K562 (cell line): Measurements from ENCODE around the gene NTSR1. TPM values are rescaled to one million over a fixed set of nuclear protein-coding genes. Genes with fewer than 3 reads are reported as not detected.

Experiments
- BRCA1 ChIP-seq, 2 experiments: fragments of 450-650 bp in 1 of 2; sonication (generic) in 1 of 2; formaldehyde crosslinking in 1 of 2; IDR thresholded peaks; 2 replicates each; pipeline versions ENCODE4 v1.5.0 to v1.6.1; 2017 to 2020; ENCODE audit warnings: mild to moderate bottlenecking in 1 of 2, missing genetic modification reagents in 1 of 2
- CCAR2 ChIP-seq: fragments of 200-400 bp; formaldehyde crosslinking; IDR thresholded peaks from 2 replicates; pipeline ENCODE4 v1.6.1; 2017; ENCODE audit warnings: mild to moderate bottlenecking, low read depth, low read length
- CEBPZ ChIP-seq: fragments of 150-350 bp; IDR thresholded peaks from 2 replicates; pipeline ENCODE4 v1.6.1; 2014; ENCODE audit warnings: low read depth, mild to moderate bottlenecking, low read length, borderline replicate concordance
- MYNN ChIP-seq, 2 experiments: sonication (generic); formaldehyde crosslinking in 1 of 2; IDR thresholded peaks; 2 replicates each; pipeline versions ENCODE4 v1.5.0 to v1.6.1; 2016 to 2020; ENCODE audit warnings: antibody characterized with exemption in 1 of 2, missing genetic modification reagents in 1 of 2
- NR2C2 ChIP-seq, 2 experiments: fragments of 200-800 bp in 1 of 2; sonication (Bioruptor generic) in 1 of 2; sonication (generic) in 1 of 2; formaldehyde crosslinking in 1 of 2; IDR thresholded peaks; 2 replicates each; pipeline versions ENCODE4 v1.6.1 to v1.8.0; 2016 to 2022; ENCODE audit warnings: mild to moderate bottlenecking in 1 of 2, missing compliant biosample characterization in 1 of 2, missing genetic modification characterization in 1 of 2, missing genetic modification reagents in 1 of 2
- RBM25 ChIP-seq: fragments of 200-400 bp; formaldehyde crosslinking; IDR thresholded peaks from 2 replicates; pipeline ENCODE4 v1.6.1; 2018; ENCODE audit warnings: low read length, low read depth, moderate library complexity; ENCODE audit not compliant: severe bottlenecking
- REST ChIP-seq, 2 experiments: fragments of 450-650 bp; formaldehyde crosslinking in 1 of 2; IDR thresholded peaks; 2 replicates each; pipeline versions ENCODE4 v1.4.0 to v1.6.1; 2014 to 2020; ENCODE audit warnings: mild to moderate bottlenecking in 2 of 2, borderline replicate concordance in 1 of 2, low read depth in 1 of 2
- TAL1 ChIP-seq: fragments of 450-650 bp; IDR thresholded peaks from 2 replicates; pipeline ENCODE4 v1.6.1; 2016; ENCODE audit warnings: mild to moderate bottlenecking
- TCF15 ChIP-seq: fragments of 250-450 bp; sonication (Bioruptor Pico); IDR thresholded peaks from 2 replicates; pipeline ENCODE4 v1.8.0; 2022; ENCODE audit warnings: moderate library complexity, mild to moderate bottlenecking, inconsistent platforms
- ZNF134 ChIP-seq: fragments of 250-450 bp; sonication (Bioruptor Pico); conservative IDR thresholded peaks from 2 replicates; pipeline ENCODE4 v1.4.0; 2020
- ZNF655 ChIP-seq: fragments of 250-450 bp; sonication (Bioruptor Pico); IDR thresholded peaks from 2 replicates; pipeline ENCODE4 v1.5.0; 2021
- ZNF75A ChIP-seq: fragments of 450-650 bp; formaldehyde crosslinking; IDR thresholded peaks from 2 replicates; pipeline ENCODE4 v1.4.0; 2020; ENCODE audit warnings: mild to moderate bottlenecking
- polyA plus RNA-seq, 8 experiments: library from polyadenylated mRNA; depleted of rRNA in 4 of 8; stranded (reverse) in 5 of 8; unstranded in 3 of 8; fragments of >200 nt; fragmentation: Nextera tagmentation in 2 of 8; fragmentation: Illumina TruSeq in 1 of 8; extraction: Ambion mirVana in 2 of 8; extraction: Trizol in 1 of 8; gene quantifications; 2 replicates each; pipeline versions ENCODE4 v1.2.1 to v1.2.3, GENCODE V29; 2011 to 2014; ENCODE audit warnings: inconsistent platforms in 1 of 8, missing spikeins in 1 of 8
- total RNA-seq, 7 experiments: library from RNA; depleted of rRNA in 6 of 7; stranded (reverse); fragments of >200 nt in 6 of 7; fragmentation: Illumina TruSeq in 2 of 7; extraction: Trizol in 2 of 7; gene quantifications; 2 replicates each; pipeline versions ENCODE4 v1.2.1 to v1.2.3, GENCODE V29; 2011 to 2021; ENCODE audit warnings: low replicate concordance in 1 of 7

The NTSR1 gene
- total and polyA plus RNA-seq, 9 of the 15 experiments (the other 6 are each of a cell fraction or from before 2014, with no cell fraction given), result 0.04 to 0.40 (median 0.13) TPM; not detected in 3

- no peak for TF ChIP-seq REST (IDR thresholded peaks at IDR 0.05; ENCODE audit: borderline replicate concordance)
- no peak for TF ChIP-seq REST (CRISPR knock-in tag; IDR thresholded peaks at IDR 0.05; ENCODE audit: low read depth)
- no peak for TF ChIP-seq CEBPZ
- no peak for TF ChIP-seq NR2C2 (CRISPR knock-in tag; IDR thresholded peaks at IDR 0.05)
- peak; percentile 28 for TF ChIP-seq NR2C2 (tag; IDR thresholded peaks at IDR 0.05)
- no peak for TF ChIP-seq CCAR2
- TF ChIP-seq TCF15 (CRISPR knock-in tag), result no peak
- TF ChIP-seq TAL1, result no peak; the same call in 1 of the 2 replicates
- no peak for TF ChIP-seq RBM25
- TF ChIP-seq BRCA1 (IDR thresholded peaks at IDR 0.05), result no peak
- no peak for TF ChIP-seq BRCA1 (CRISPR knock-in tag; IDR thresholded peaks at IDR 0.05)
- TF ChIP-seq MYNN (IDR thresholded peaks at IDR 0.05), result no peak
- TF ChIP-seq MYNN (CRISPR knock-in tag; IDR thresholded peaks at IDR 0.05), result no peak
- no peak for TF ChIP-seq ZNF655 (CRISPR knock-in tag)
- no peak for TF ChIP-seq ZNF75A (CRISPR knock-in tag)
- TF ChIP-seq ZNF134 (CRISPR knock-in tag), result no peak
These were observed 86.6 kb downstream of the NTSR1 start (continued) for GRCh38 chr20:62795023-62795761.
